GM23338 (cell line): ENCODE results near the gene ANKRD40. TPM values are rescaled to one million over a fixed set of nuclear protein-coding genes. Genes with fewer than 3 reads are reported as not detected.
A peak's percentile ranks its signal among the peaks of the same experiment; 100 is the strongest.
"Not testable (repeated sequence)": the region's sequence is repeated elsewhere in the genome, so short reads cannot be mapped to it uniquely, and the experiment has no call there.

Source experiments
- ATAC-seq: fragments of 200-7000 bp; cut with Tn5 transposase; 3 replicates; pipeline ENCODE4 v1.9.1; 2020
- DNase-seq: peaks from one replicate; pipeline ENCODE4 v3.0.0-alpha.2; 2015; ENCODE audit warnings: low spot score
- H2AFZ ChIP-seq: fragments of 200-600 bp; sonication (generic); 2 replicates; pipeline ENCODE4 v1.8.0; 2016; ENCODE audit warnings: antibody characterized with exemption, mild to moderate bottlenecking, moderate library complexity
- H3F3A ChIP-seq: fragments of 200-600 bp; sonication (generic); replicated peaks from 2 replicates; pipeline ENCODE4 v1.8.0; 2017; ENCODE audit warnings: antibody characterized with exemption, mixed run types, low read depth
- H3K27ac ChIP-seq: fragments of 200-600 bp; sonication (generic); 2 replicates; pipeline ENCODE4 v1.6.1; 2016; ENCODE audit warnings: low read depth
- H3K27me3 ChIP-seq: fragments of 200-600 bp; sonication (generic); 2 replicates; pipeline ENCODE4 v1.8.0; 2016; ENCODE audit warnings: mild to moderate bottlenecking, mixed run types, moderate library complexity; ENCODE audit not compliant: insufficient read depth
- H3K36me3 ChIP-seq: fragments of 200-600 bp; sonication (generic); 2 replicates; pipeline ENCODE4 v1.8.0; 2016; ENCODE audit warnings: mild to moderate bottlenecking; ENCODE audit not compliant: insufficient read depth
- H3K4me1 ChIP-seq: fragments of 200-600 bp; sonication (generic); 2 replicates; pipeline ENCODE4 v1.8.0; 2016; ENCODE audit warnings: mild to moderate bottlenecking, moderate library complexity; ENCODE audit not compliant: insufficient read depth
- H3K4me2 ChIP-seq: fragments of 200-600 bp; sonication (generic); 2 replicates; pipeline ENCODE4 v1.7.1; 2017; ENCODE audit warnings: mixed run types
- H3K4me3 ChIP-seq: fragments of 200-600 bp; sonication (generic); 2 replicates; pipeline ENCODE4 v1.6.1; 2016; ENCODE audit warnings: mixed run types
- H3K79me2 ChIP-seq: fragments of 200-600 bp; sonication (generic); replicated peaks from 2 replicates; pipeline ENCODE4 v1.8.0; 2017; ENCODE audit warnings: mild to moderate bottlenecking; ENCODE audit not compliant: insufficient read depth
- H3K9me2 ChIP-seq: fragments of 200-600 bp; sonication (generic); 2 replicates; pipeline ENCODE4 v1.8.0; 2017; ENCODE audit not compliant: insufficient read depth
- H4K20me1 ChIP-seq: fragments of 200-600 bp; sonication (generic); replicated peaks from 2 replicates; pipeline ENCODE4 v1.8.0; 2017; ENCODE audit warnings: mild to moderate bottlenecking; ENCODE audit not compliant: insufficient read depth
- H3K27ac Mint-ChIP-seq: 2 replicates; pipeline ENCODE4 v1.8.0; 2020; ENCODE audit warnings: inconsistent platforms, mild to moderate bottlenecking, moderate library complexity, mixed read lengths
- H3K27me3 Mint-ChIP-seq: 3 replicates; pipeline ENCODE4 v1.8.0; 2022; ENCODE audit warnings: low read depth, mild to moderate bottlenecking, moderate library complexity, mixed read lengths, inconsistent platforms; ENCODE audit not compliant: insufficient read depth, poor library complexity
- H3K36me3 Mint-ChIP-seq: 3 replicates; pipeline ENCODE4 v1.8.0; 2021; ENCODE audit warnings: low read depth, mild to moderate bottlenecking, inconsistent platforms, moderate library complexity, mixed read lengths
- H3K4me1 Mint-ChIP-seq: 3 replicates; pipeline ENCODE4 v1.8.0; 2020; ENCODE audit warnings: mild to moderate bottlenecking, inconsistent platforms, mixed read lengths
- H3K4me3 Mint-ChIP-seq: 3 replicates; pipeline ENCODE4 v1.8.0; 2021; ENCODE audit warnings: moderate library complexity, mild to moderate bottlenecking, inconsistent platforms, mixed read lengths
- H3K9me3 Mint-ChIP-seq: 3 replicates; pipeline ENCODE4 v1.8.0; 2020; ENCODE audit warnings: moderate library complexity, mild to moderate bottlenecking, inconsistent platforms, mixed read lengths
- ETS1 ChIP-seq: IDR thresholded peaks from 2 replicates; pipeline ENCODE4 v1.6.1; 2016; ENCODE audit warnings: antibody characterized with exemption
- EZH2 ChIP-seq: fragments of 200-600 bp; sonication (generic); IDR thresholded peaks from one replicate; pipeline ENCODE4 v1.8.0; 2017; ENCODE audit warnings: antibody characterized with exemption, mild to moderate bottlenecking, low read depth; ENCODE audit not compliant: unreplicated experiment
- JUNB ChIP-seq: IDR thresholded peaks from one replicate; pipeline ENCODE4 v1.6.1; 2016; ENCODE audit warnings: antibody characterized with exemption; ENCODE audit not compliant: unreplicated experiment
- ZNF331 ChIP-seq: fragments of 250-450 bp; sonication (Bioruptor Pico); IDR thresholded peaks from 2 replicates; pipeline ENCODE4 v1.5.0; 2020; ENCODE audit warnings: low read depth, mild to moderate bottlenecking, moderate library complexity
- polyA plus RNA-seq: library from polyadenylated mRNA; unstranded; fragments of >200 nt; fragmentation: Nextera tagmentation; extraction: Ambion mirVana; gene quantifications from 2 replicates; pipeline ENCODE4 v1.2.1, GENCODE V29; 2016
- total RNA-seq: library from RNA; depleted of rRNA; stranded (reverse); fragments of >200 nt; shearing (Covaris generic); gene quantifications from 2 replicates; pipeline ENCODE4 v1.2.3, GENCODE V29; 2014

The ANKRD40 gene
- total and polyA plus RNA-seq, 2 experiments from 2014 or later, result 19.0 to 42.1 TPM

GRCh38 chr17:50710650-50711049, 2.9 kb upstream of the ANKRD40 start:
- Mint-ChIP-seq H3K27me3 (peaks cover 4% of the 10 kb centered on the region), H3K4me1 (peaks cover 28% of the 10 kb centered on the region), H3K27ac (no peak overlapping the region), H3K9me3 (no peaks in the 10 kb centered on the region), H3K4me3 (no peak overlapping the region), H3K36me3 (peaks cover 8% of the 10 kb centered on the region; the same call in 1 of the 3 replicates)
- Histone ChIP-seq H3K4me2 (no peak overlapping the region), H2AFZ (no peak overlapping the region), H3K27me3 (no peaks in the 10 kb centered on the region), H3F3A (0 out of 2 replicates have a peak, but pooled peaks cover 10% of the 10 kb centered on the region), H3K79me2 (peaks cover 16% of the 10 kb centered on the region), H3K4me1 (peaks cover 5% of the 10 kb centered on the region), H3K36me3 (no peaks in the 10 kb centered on the region), H3K9me2 (no peaks in the 10 kb centered on the region), H3K27ac (no peak overlapping the region), H3K4me3 (no peak overlapping the region), H4K20me1 (0 out of 2 replicates have a peak, but pooled peaks cover 3% of the 10 kb centered on the region)
- ATAC-seq (no peak), DNase-seq (no peak)
- no peak for TF ChIP-seq ETS1

- Mint-ChIP-seq H3K27me3 (peaks cover 4% of the 10 kb centered on the region), H3K4me1 (peaks cover 30% of the 10 kb centered on the region), H3K36me3 (peaks cover 14% of the 10 kb centered on the region; the same call in 2 of the 3 replicates), H3K9me3 (no peaks in the 10 kb centered on the region), H3K4me3 (no peak overlapping the region), H3K27ac (no peak overlapping the region)
- H3K4me3 ChIP-seq, result no peak overlapping the region
- H3K27me3 ChIP-seq, result no peaks in the 10 kb centered on the region
- no peak for TF ChIP-seq ETS1
- no peak for TF ChIP-seq JUNB
- TF ChIP-seq EZH2, result no peak
- TF ChIP-seq ZNF331 (CRISPR knock-in tag), result no peak
- H3F3A ChIP-seq, result 0 out of 2 replicates have a peak, but pooled peaks cover 10% of the 10 kb centered on the region
- no peaks in the 10 kb centered on the region for H3K36me3 ChIP-seq
- H3K27ac ChIP-seq, result no peak overlapping the region
- peaks cover 22% of the 10 kb centered on the region for H3K79me2 ChIP-seq
- no peak overlapping the region for H2AFZ ChIP-seq
- H3K9me2 ChIP-seq, result no peaks in the 10 kb centered on the region
- 0 out of 2 replicates have a peak, but pooled peaks cover 3% of the 10 kb centered on the region for H4K20me1 ChIP-seq
- DNase-seq (peak; percentile 44), ATAC-seq (no peak)
- no peak overlapping the region for H3K4me2 ChIP-seq
- H3K4me1 ChIP-seq, result peaks cover 5% of the 10 kb centered on the region
Observed at GRCh38 chr17:50710025-50710424, 2.3 kb upstream of the ANKRD40 start.

- H3K9me2 ChIP-seq, DNase-seq, H3K27me3 Mint-ChIP-seq, H3K4me1 ChIP-seq, H3K4me2 ChIP-seq, H3K9me3 Mint-ChIP-seq, ATAC-seq, H3K27ac ChIP-seq, H3K36me3 ChIP-seq, H3K4me3 ChIP-seq, H3F3A ChIP-seq, H3K27me3 ChIP-seq, H4K20me1 ChIP-seq: not testable (repeated sequence)
- Histone ChIP-seq H2AFZ (peak overlapping the region; percentile 97), H3K79me2 (peaks cover 32% of the 10 kb centered on the region)
- Mint-ChIP-seq H3K4me1 (peaks cover 30% of the 10 kb centered on the region), H3K27ac (peak overlapping the region; percentile 89; the same call in 1 of the 2 replicates), H3K36me3 (peaks cover 17% of the 10 kb centered on the region; the same call in 2 of the 3 replicates), H3K4me3 (peak overlapping the region; percentile 95; the same call in 2 of the 3 replicates)
Observed at GRCh38 chr17:50709053-50709452, 1.3 kb upstream of the ANKRD40 start.
